Uterus (tissue), 4 donors: ENCODE measurements around the gene SUCNR1. TPM values are rescaled to one million over a fixed set of nuclear protein-coding genes. Genes with fewer than 3 reads are reported as not detected.
"Not testable (repeated sequence)": the region's sequence is repeated elsewhere in the genome, so short reads cannot be mapped to it uniquely, and the experiment has no call there.

Source experiments
- DNase-seq, 2 donors: peaks; one replicate each; pipeline ENCODE4 v3.0.0-alpha.2; 2019 to 2020
- H3K27ac ChIP-seq, 2 donors: fragments of 200-600 bp; sonication (generic); 1 replicate in 1 of 2; 2 replicates in 1 of 2; pipeline ENCODE4 v1.5.1; 2016 to 2018
- H3K27me3 ChIP-seq, 2 donors: fragments of 200-600 bp; sonication (generic); one replicate each; pipeline ENCODE4 v1.5.1; 2018 to 2019; ENCODE audit warnings: control low read depth in 1 of 2
- H3K36me3 ChIP-seq, 2 donors: fragments of 200-600 bp; sonication (generic); one replicate each; pipeline ENCODE4 v1.5.1; 2019; ENCODE audit warnings: control low read depth in 1 of 2
- H3K4me1 ChIP-seq, 2 donors: fragments of 200-600 bp; sonication (generic); one replicate each; pipeline ENCODE4 v1.5.1; 2018 to 2019; ENCODE audit warnings: control low read depth in 1 of 2
- H3K4me3 ChIP-seq, 2 donors: fragments of 200-600 bp; sonication (generic); 1 replicate in 1 of 2; 2 replicates in 1 of 2; pipeline ENCODE4 v1.5.1; 2018 to 2019; ENCODE audit warnings: mild to moderate bottlenecking in 1 of 2
- H3K9me3 ChIP-seq, 2 donors: fragments of 200-600 bp; sonication (generic); one replicate each; pipeline ENCODE4 v1.5.1; 2019; ENCODE audit warnings: control low read depth in 1 of 2
- CTCF ChIP-seq, 4 experiments: fragments of 200-600 bp in 2 of 4; fragments of 450-650 bp in 2 of 4; sonication (generic) in 2 of 4; IDR thresholded peaks; one replicate each; pipeline ENCODE4 v1.5.1; 2016 to 2019; ENCODE audit warnings: antibody characterized with exemption in 4 of 4, mild to moderate bottlenecking in 2 of 4, moderate library complexity in 1 of 4
- POLR2A ChIP-seq, 2 donors: fragments of 450-650 bp; IDR thresholded peaks; one replicate each; pipeline ENCODE4 v1.6.1; 2016; ENCODE audit warnings: antibody characterized with exemption in 2 of 2, mild to moderate bottlenecking in 1 of 2, moderate library complexity in 1 of 2
- intact Hi-C: fragments of 100-400 bp; cut with DNase I; formaldehyde crosslinking; loops from one replicate; pipeline ENCODE4 v1.15.1; 2023; ENCODE audit warnings: low total_unique reads
- total RNA-seq, 4 donors: library from RNA; depleted of rRNA in 3 of 4; stranded (reverse); fragments of >200 nt in 3 of 4; gene quantifications; one replicate each; pipeline versions ENCODE4 v1.1.0 to v1.2.4, GENCODE V29; 2014 to 2023
- donor health status: DM: yes; HTN: yes; CAD: no.

Gene SUCNR1
- total RNA-seq, 4 donors from 2014 or later = 0.21 to 0.59 TPM; not detected in 2

- intact Hi-C loops = no loop called here
- no peaks in the 10 kb centered on the region for H3K36me3 ChIP-seq
- no peaks in the 10 kb centered on the region for H3K4me1 ChIP-seq
- no peak overlapping the region for H3K4me3 ChIP-seq
- no peak for DNase-seq
- H3K27me3 ChIP-seq = no peaks in the 10 kb centered on the region
- no peak overlapping the region for H3K27ac ChIP-seq
- TF ChIP-seq CTCF (IDR thresholded peaks at IDR 0.05) (no peak), POLR2A (IDR thresholded peaks at IDR 0.05) (no peak)
- H3K9me3 ChIP-seq = no peaks in the 10 kb centered on the region
These were observed 17.3 kb downstream of the SUCNR1 start for GRCh38 chr3:151890721-151891141.

- Histone ChIP-seq H3K4me1 (no peaks in the 10 kb centered on the region), H3K4me3 (no peak overlapping the region), H3K27me3 (no peaks in the 10 kb centered on the region), H3K36me3 (no peaks in the 10 kb centered on the region), H3K27ac (no peak overlapping the region), H3K9me3 (no peaks in the 10 kb centered on the region)
- TF ChIP-seq POLR2A (IDR thresholded peaks at IDR 0.05) = no peak
- TF ChIP-seq CTCF (IDR thresholded peaks at IDR 0.05) = no peak
- intact Hi-C loops = no loop called here
- DNase-seq = no peak
These were observed 18.3 kb downstream of the SUCNR1 start for GRCh38 chr3:151891721-151892120.

GRCh38 chr3:151894219-151894618 lies 20.8 kb downstream of the SUCNR1 start:
- H3K27ac ChIP-seq = no peak overlapping the region
- H3K4me1 ChIP-seq = no peaks in the 10 kb centered on the region
- H3K9me3 ChIP-seq = no peaks in the 10 kb centered on the region
- no peak for DNase-seq
- intact Hi-C loops = no loop called here
- no peak overlapping the region for H3K4me3 ChIP-seq
- no peaks in the 10 kb centered on the region for H3K27me3 ChIP-seq
- TF ChIP-seq CTCF (IDR thresholded peaks at IDR 0.05) = no peak
- TF ChIP-seq POLR2A (IDR thresholded peaks at IDR 0.05) = no peak
- no peaks in the 10 kb centered on the region for H3K36me3 ChIP-seq

GRCh38 chr3:151895478-151896241 lies 22.2 kb downstream of the SUCNR1 start:
- Histone ChIP-seq H3K27me3 (no peaks in the 10 kb centered on the region), H3K4me3 (no peak overlapping the region), H3K27ac (no peak overlapping the region), H3K4me1 (no peaks in the 10 kb centered on the region), H3K9me3 (no peaks in the 10 kb centered on the region), H3K36me3 (no peaks in the 10 kb centered on the region)
- DNase-seq = no peak
- no peak for TF ChIP-seq CTCF (IDR thresholded peaks at IDR 0.05)
- TF ChIP-seq POLR2A (IDR thresholded peaks at IDR 0.05) = no peak
- intact Hi-C loops = no loop called here

- no peak overlapping the region for H3K27ac ChIP-seq
These were observed 23.0 kb downstream of the SUCNR1 start for GRCh38 chr3:151896246-151897012.

GRCh38 chr3:151898121-151898520 lies 24.7 kb downstream of the SUCNR1 start:
- DNase-seq, H3K9me3 ChIP-seq, intact Hi-C loops, H3K36me3 ChIP-seq, H3K27ac ChIP-seq, H3K4me1 ChIP-seq, H3K4me3 ChIP-seq, H3K27me3 ChIP-seq: not testable (repeated sequence)

More at GRCh38 chr3:151896246-151897012, 23.0 kb downstream of the SUCNR1 start:
- Histone ChIP-seq H3K4me1 (no peaks in the 10 kb centered on the region), H3K9me3 (no peaks in the 10 kb centered on the region), H3K27me3 (no peaks in the 10 kb centered on the region), H3K36me3 (no peaks in the 10 kb centered on the region), H3K4me3 (no peak overlapping the region)
- no peak for TF ChIP-seq POLR2A (IDR thresholded peaks at IDR 0.05)
- no peak for TF ChIP-seq CTCF (IDR thresholded peaks at IDR 0.05)
- intact Hi-C loops = no loop called here
- no peak for DNase-seq

GRCh38 chr3:151898564-151899261 lies 25.3 kb downstream of the SUCNR1 start:
- DNase-seq, intact Hi-C loops, H3K9me3 ChIP-seq, H3K36me3 ChIP-seq, H3K27ac ChIP-seq, H3K4me3 ChIP-seq, H3K4me1 ChIP-seq, H3K27me3 ChIP-seq: not testable (repeated sequence)
